ENCODE data around the gene TBC1D14. TPM values are rescaled to one million over a fixed set of nuclear protein-coding genes. Genes with fewer than 3 reads are reported as not detected.

Gene TBC1D14
- total and polyA plus RNA-seq, 9 of the 15 experiments (the other 6 are each of a cell fraction or from before 2014, with no cell fraction given) = 2.1 to 59.6 (median 44.8) TPM

DNA sequence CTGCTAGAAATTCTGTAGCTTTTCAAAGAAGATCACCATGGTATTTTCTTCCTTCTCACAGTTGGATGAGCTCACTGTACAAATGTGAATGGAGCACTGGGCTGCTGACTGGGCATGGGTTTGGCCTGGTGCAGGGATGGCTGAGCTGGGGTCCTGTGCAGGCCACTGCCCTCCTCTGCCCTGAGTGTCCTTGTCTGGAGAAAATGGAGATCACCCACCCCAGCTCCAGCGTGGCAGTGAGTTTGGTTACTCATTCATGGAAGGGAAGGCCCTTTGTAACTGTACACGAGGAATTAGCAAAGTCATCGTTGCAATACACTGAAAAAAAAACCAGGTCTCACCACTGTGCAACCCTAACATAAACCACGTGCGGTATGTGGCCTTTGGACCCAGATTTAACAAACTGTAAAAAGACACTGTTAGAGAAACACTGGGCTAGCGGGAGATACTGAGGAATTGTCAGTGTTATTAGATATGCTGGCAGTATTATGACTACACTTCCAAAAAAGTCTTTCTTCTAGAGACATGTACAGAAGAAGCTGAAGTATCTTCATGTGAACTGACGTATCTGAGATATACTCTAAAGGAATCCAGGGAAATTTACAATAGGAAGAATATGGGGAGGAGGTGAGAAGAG, 16.1 kb upstream of the TBC1D14 start (continued):
- TF ChIP-seq, protein P1, sequence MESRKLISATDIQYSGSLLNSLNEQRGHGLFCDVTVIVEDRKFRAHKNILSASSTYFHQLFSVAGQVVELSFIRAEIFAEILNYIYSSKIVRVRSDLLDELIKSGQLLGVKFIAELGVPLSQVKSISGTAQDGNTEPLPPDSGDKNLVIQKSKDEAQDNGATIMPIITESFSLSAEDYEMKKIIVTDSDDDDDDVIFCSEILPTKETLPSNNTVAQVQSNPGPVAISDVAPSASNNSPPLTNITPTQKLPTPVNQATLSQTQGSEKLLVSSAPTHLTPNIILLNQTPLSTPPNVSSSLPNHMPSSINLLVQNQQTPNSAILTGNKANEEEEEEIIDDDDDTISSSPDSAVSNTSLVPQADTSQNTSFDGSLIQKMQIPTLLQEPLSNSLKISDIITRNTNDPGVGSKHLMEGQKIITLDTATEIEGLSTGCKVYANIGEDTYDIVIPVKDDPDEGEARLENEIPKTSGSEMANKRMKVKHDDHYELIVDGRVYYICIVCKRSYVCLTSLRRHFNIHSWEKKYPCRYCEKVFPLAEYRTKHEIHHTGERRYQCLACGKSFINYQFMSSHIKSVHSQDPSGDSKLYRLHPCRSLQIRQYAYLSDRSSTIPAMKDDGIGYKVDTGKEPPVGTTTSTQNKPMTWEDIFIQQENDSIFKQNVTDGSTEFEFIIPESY (CRISPR knock-in tag; IDR thresholded peaks at IDR 0.05) = 0 out of 2 replicates have a peak, but pooled peaks have one; percentile 33
- TF ChIP-seq NFE2 (IDR thresholded peaks at IDR 0.05; ENCODE audit: low read depth) = peak; percentile 92
- TF ChIP-seq, protein P2, sequence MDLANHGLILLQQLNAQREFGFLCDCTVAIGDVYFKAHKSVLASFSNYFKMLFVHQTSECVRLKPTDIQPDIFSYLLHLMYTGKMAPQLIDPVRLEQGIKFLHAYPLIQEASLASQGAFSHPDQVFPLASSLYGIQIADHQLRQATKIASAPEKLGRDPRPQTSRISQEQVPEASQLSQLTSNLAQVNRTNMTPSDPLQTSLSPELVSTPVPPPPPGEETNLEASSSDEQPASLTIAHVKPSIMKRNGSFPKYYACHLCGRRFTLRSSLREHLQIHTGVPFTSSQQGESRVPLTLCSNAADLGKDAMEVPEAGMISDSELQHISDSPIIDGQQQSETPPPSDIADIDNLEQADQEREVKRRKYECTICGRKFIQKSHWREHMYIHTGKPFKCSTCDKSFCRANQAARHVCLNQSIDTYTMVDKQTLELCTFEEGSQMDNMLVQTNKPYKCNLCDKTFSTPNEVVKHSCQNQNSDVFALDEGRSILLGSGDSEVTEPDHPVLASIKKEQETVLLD (IDR thresholded peaks at IDR 0.05) = 0 out of 2 replicates have a peak, but pooled peaks have one; percentile 17
- TF ChIP-seq, protein P3, sequence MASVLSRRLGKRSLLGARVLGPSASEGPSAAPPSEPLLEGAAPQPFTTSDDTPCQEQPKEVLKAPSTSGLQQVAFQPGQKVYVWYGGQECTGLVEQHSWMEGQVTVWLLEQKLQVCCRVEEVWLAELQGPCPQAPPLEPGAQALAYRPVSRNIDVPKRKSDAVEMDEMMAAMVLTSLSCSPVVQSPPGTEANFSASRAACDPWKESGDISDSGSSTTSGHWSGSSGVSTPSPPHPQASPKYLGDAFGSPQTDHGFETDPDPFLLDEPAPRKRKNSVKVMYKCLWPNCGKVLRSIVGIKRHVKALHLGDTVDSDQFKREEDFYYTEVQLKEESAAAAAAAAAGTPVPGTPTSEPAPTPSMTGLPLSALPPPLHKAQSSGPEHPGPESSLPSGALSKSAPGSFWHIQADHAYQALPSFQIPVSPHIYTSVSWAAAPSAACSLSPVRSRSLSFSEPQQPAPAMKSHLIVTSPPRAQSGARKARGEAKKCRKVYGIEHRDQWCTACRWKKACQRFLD (CRISPR knock-in tag; IDR thresholded peaks at IDR 0.05) = peak; percentile 91
- TF ChIP-seq RBM25 (IDR thresholded peaks at IDR 0.05; ENCODE audit: low read depth, low read length, severe bottlenecking) = no peak
- TF ChIP-seq CREM (IDR thresholded peaks at IDR 0.05; ENCODE audit: low read depth) = 0 out of 2 replicates have a peak, but pooled peaks have one; percentile 19
- no peak for TF ChIP-seq NCOA1 (IDR thresholded peaks at IDR 0.05; ENCODE audit: low read depth)
- TF ChIP-seq ZNF239 (CRISPR knock-in tag; IDR thresholded peaks at IDR 0.05) = peak; percentile 6; the same call in 1 of the 2 replicates
- TF ChIP-seq, protein P4, sequence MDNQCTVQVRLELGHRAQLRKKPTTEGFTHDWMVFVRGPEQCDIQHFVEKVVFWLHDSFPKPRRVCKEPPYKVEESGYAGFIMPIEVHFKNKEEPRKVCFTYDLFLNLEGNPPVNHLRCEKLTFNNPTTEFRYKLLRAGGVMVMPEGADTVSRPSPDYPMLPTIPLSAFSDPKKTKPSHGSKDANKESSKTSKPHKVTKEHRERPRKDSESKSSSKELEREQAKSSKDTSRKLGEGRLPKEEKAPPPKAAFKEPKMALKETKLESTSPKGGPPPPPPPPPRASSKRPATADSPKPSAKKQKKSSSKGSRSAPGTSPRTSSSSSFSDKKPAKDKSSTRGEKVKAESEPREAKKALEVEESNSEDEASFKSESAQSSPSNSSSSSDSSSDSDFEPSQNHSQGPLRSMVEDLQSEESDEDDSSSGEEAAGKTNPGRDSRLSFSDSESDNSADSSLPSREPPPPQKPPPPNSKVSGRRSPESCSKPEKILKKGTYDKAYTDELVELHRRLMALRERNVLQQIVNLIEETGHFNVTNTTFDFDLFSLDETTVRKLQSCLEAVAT (IDR thresholded peaks at IDR 0.05) = no peak

Measured in K562 (cell line).